GM18526 (cell line): Measurements from ENCODE around the gene YPEL3.
A peak's percentile ranks its signal among the peaks of the same experiment; 100 is the strongest.

ENCODE experiments used
- POLR2A ChIP-seq: IDR thresholded peaks from 3 replicates; pipeline ENCODE4 v1.6.1; 2011; ENCODE audit not compliant: insufficient read length; ENCODE audit errors: extremely low read depth

Gene YPEL3

GRCh38 chr16:30096105-30096861 is at the start of gene YPEL3:
TSS of gene YPEL3 (minus strand) at chr16:30096213. CDS start at chr16:30095482, 731 bp downstream.
- TF ChIP-seq POLR2A: peak; percentile 69

- TF ChIP-seq POLR2A: no peak
These were observed 49.6 kb upstream of the YPEL3 start for GRCh38 chr16:30145657-30146056.

GRCh38 chr16:30144917-30145316 is 48.9 kb upstream of the YPEL3 start:
- TF ChIP-seq POLR2A: no peak

GRCh38 chr16:30144017-30144416 is 48.0 kb upstream of the YPEL3 start:
- no peak for TF ChIP-seq POLR2A

- TF ChIP-seq POLR2A: no peak
These were observed 47.3 kb upstream of the YPEL3 start for GRCh38 chr16:30143347-30143702.

- no peak for TF ChIP-seq POLR2A
These were observed 46.8 kb upstream of the YPEL3 start for GRCh38 chr16:30142672-30143346.

GRCh38 chr16:30141750-30142149 is 45.7 kb upstream of the YPEL3 start:
- TF ChIP-seq POLR2A: no peak

GRCh38 chr16:30139583-30140481 is 43.8 kb upstream of the YPEL3 start:
- TF ChIP-seq POLR2A: no peak

- no peak for TF ChIP-seq POLR2A
These were observed 41.9 kb upstream of the YPEL3 start for GRCh38 chr16:30137897-30138296.

- no peak for TF ChIP-seq POLR2A
These were observed 41.1 kb upstream of the YPEL3 start for GRCh38 chr16:30136971-30137605.

- TF ChIP-seq POLR2A: no peak
These were observed 36.6 kb upstream of the YPEL3 start for GRCh38 chr16:30132591-30132990.

GRCh38 chr16:30131869-30132475 is 36.0 kb upstream of the YPEL3 start:
- no peak for TF ChIP-seq POLR2A

- TF ChIP-seq POLR2A: no peak
These were observed 32.0 kb upstream of the YPEL3 start for GRCh38 chr16:30127993-30128392.

GRCh38 chr16:30124985-30125379 is 29.0 kb upstream of the YPEL3 start:
- no peak for TF ChIP-seq POLR2A

- TF ChIP-seq POLR2A: no peak
These were observed 26.7 kb upstream of the YPEL3 start for GRCh38 chr16:30122604-30123160.
